Psoas muscle (tissue), 8 donors: Measurements from ENCODE around the gene ACVR1. TPM values are rescaled to one million over a fixed set of nuclear protein-coding genes. Genes with fewer than 3 reads are reported as not detected.

ENCODE experiments used
- ATAC-seq, 4 donors: fragments of 200-7000 bp; cut with Tn5 transposase; one replicate each; pipeline ENCODE4 v1.9.1; 2020; ENCODE audit warnings: moderate library complexity in 3 of 4, mild to moderate bottlenecking in 2 of 4
- DNase-seq, 2 donors: peaks; one replicate each; pipeline ENCODE4 v3.0.0-alpha.2; 2020
- H3K27ac ChIP-seq: fragments of 200-600 bp; one replicate; pipeline ENCODE4 v1.8.0; 2022
- H3K27me3 ChIP-seq, 3 donors: fragments of 200-600 bp in 1 of 3; one replicate each; pipeline versions ENCODE4 v1.6.1 to v1.8.0; 2013 to 2022; ENCODE audit warnings: low read length in 2 of 3, mild to moderate bottlenecking in 2 of 3, moderate library complexity in 1 of 3; ENCODE audit not compliant: insufficient read depth in 3 of 3
- H3K36me3 ChIP-seq, 2 donors: fragments of 200-600 bp in 1 of 2; one replicate each; pipeline versions ENCODE4 v1.6.1 to v1.8.0; 2013 to 2022; ENCODE audit warnings: low read depth in 1 of 2, mild to moderate bottlenecking in 1 of 2, moderate library complexity in 1 of 2; ENCODE audit not compliant: insufficient read depth in 1 of 2
- H3K4me1 ChIP-seq: fragments of 200-600 bp; one replicate; pipeline ENCODE4 v1.8.0; 2022
- H3K4me3 ChIP-seq: fragments of 200-600 bp; one replicate; pipeline ENCODE4 v1.8.0; 2022; ENCODE audit warnings: mild to moderate bottlenecking
- H3K9me3 ChIP-seq: fragments of 200-600 bp; one replicate; pipeline ENCODE4 v1.8.0; 2022
- WGBS, 3 donors: extraction: QIAGEN DNeasy Blood & Tissue Kit; methylation state at CpG; one replicate each; pipeline versions ENCODE4 v1.1.6 to v1.1.7; 2013; 5-methylcytosine and 5-hydroxymethylcytosine counted together
- intact Hi-C, 2 donors: fragments of 100-400 bp; cut with DNase I; formaldehyde crosslinking; loops; one replicate each; pipeline versions ENCODE4 v1.11.0 to v1.14.2; 2022
- polyA plus RNA-seq, 3 donors: library from polyadenylated mRNA; stranded (reverse); fragments of 200-250 nt; gene quantifications; one replicate each; pipeline ENCODE4 v1.2.3, GENCODE V29; 2013
- total RNA-seq, 4 donors: library from RNA; stranded (reverse); fragmentation: NEBNext Ultra II Directional in 2 of 4; extraction: Animal tissue kit (Norgen Biotek cat#: 25700) in 2 of 4; gene quantifications; one replicate each; pipeline versions ENCODE4 v1.2.1 to v1.2.4, GENCODE V29; 2021 to 2023
- TF ChIP-seq, protein P1 (sequence below): fragments of 200-600 bp; IDR thresholded peaks from one replicate; pipeline ENCODE4 v1.8.0; 2022; ENCODE audit warnings: antibody characterized with exemption
- donor health status: healthy with polysubstance abuse.
- donor health status: DM: no; HTN: no; CAD: no; lungs with moderate emphysema.
- donor health status: Bipolar disorder and iron deficiency.
- donor health status: healthy.
- donor health status: DM: yes; HTN: yes; CAD: no.
- donor health status: DM: no; HTN: no; CAD: no.
- donor health status: DM: no; HTN: no; CAD: no.
- donor health status: DM: yes; HTN: yes; CAD: no.

Gene ACVR1
- total and polyA plus RNA-seq, 7 donors = 9.5 to 28.0 (median 24.1) TPM

DNA sequence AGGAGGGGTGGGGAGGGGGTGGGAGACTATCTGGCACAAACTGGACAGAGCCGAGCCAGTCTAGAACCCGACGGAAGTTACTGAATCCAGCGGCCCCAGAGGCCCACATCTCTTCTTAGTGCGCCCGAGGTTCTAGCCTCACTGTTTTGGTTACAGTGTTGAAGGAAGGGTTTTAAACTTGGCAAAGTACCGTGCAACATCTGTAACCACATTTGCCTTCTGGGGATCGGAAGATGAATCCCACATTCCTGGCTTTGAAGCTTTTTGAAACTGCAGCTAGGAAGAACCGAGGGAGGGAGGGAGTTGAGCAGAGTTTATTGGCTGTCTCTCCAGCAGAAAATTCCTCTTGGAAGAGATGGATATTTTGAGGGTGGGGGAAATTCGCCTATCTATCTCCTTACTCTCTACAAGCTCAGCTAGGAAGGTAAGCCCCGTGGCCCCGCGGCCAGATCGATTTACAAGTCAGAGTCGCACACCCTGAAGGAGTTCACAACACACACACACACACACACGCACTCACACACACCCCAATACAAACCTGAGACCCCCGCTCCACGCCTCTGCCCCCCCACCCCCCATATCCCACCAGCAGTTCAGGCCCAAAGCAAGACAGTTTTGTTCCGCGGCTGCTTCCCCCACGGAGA is 1.0 kb downstream of the ACVR1 start:
- WGBS, 3 donors = 0 to 1% (median 1%) methylated on average over 17 to 21 of the region's 21 CpGs
- DNase-seq (peak; percentile 45 to 77), ATAC-seq (peak in 2 of 4 donors; percentile 11 to 12)
- TF ChIP-seq, protein P1, sequence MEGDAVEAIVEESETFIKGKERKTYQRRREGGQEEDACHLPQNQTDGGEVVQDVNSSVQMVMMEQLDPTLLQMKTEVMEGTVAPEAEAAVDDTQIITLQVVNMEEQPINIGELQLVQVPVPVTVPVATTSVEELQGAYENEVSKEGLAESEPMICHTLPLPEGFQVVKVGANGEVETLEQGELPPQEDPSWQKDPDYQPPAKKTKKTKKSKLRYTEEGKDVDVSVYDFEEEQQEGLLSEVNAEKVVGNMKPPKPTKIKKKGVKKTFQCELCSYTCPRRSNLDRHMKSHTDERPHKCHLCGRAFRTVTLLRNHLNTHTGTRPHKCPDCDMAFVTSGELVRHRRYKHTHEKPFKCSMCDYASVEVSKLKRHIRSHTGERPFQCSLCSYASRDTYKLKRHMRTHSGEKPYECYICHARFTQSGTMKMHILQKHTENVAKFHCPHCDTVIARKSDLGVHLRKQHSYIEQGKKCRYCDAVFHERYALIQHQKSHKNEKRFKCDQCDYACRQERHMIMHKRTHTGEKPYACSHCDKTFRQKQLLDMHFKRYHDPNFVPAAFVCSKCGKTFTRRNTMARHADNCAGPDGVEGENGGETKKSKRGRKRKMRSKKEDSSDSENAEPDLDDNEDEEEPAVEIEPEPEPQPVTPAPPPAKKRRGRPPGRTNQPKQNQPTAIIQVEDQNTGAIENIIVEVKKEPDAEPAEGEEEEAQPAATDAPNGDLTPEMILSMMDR = no peak
- H3K4me1 ChIP-seq = peaks cover 53% of the 10 kb centered on the region
- H3K36me3 ChIP-seq = no peaks in the 10 kb centered on the region
- peak overlapping the region; percentile 97 for H3K27ac ChIP-seq
- no peaks in the 10 kb centered on the region for H3K27me3 ChIP-seq
- H3K4me3 ChIP-seq = peak overlapping the region; percentile 88
- intact Hi-C loops = loop anchor here (2.0 to 10.0 kb wide), 3 partner anchors 36 to 880 kb away; no protein-coding TSS in a partner anchor
- H3K9me3 ChIP-seq = no peaks in the 10 kb centered on the region

DNA sequence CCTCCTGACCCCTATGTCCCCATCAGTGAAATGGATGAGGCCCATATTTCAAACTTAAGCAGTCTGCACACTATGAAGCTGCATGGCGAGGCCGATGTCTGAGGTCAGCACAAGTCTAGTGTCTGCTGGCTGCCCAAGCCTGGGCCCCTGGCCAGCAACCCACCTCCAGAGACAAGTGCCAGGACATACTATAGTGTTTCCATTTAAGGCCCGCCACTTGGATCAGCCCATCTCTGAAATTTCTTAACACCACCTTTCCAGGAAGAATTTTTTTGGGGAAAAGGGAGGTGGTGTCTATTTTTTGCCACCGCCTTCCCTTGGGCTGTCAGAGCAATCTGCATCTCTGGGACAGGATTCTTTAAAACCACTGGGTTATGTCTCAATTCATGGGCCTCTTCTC is 1.8 kb downstream of the ACVR1 start:
- ATAC-seq (no peak), DNase-seq (peak; percentile 21 to 59)
- TF ChIP-seq, protein P1 = no peak
- Histone ChIP-seq H3K36me3 (no peaks in the 10 kb centered on the region), H3K27me3 (no peaks in the 10 kb centered on the region), H3K9me3 (no peaks in the 10 kb centered on the region), H3K27ac (peak overlapping the region; percentile 97), H3K4me3 (peak overlapping the region; percentile 88), H3K4me1 (peaks cover 59% of the 10 kb centered on the region)
- 35 to 74% (median 44%) methylated on average over 4 of the region's 4 CpGs for WGBS, 3 donors
- intact Hi-C loops = loop anchor here (2.0 to 10.0 kb wide), 3 partner anchors 36 to 880 kb away; no protein-coding TSS in a partner anchor

DNA sequence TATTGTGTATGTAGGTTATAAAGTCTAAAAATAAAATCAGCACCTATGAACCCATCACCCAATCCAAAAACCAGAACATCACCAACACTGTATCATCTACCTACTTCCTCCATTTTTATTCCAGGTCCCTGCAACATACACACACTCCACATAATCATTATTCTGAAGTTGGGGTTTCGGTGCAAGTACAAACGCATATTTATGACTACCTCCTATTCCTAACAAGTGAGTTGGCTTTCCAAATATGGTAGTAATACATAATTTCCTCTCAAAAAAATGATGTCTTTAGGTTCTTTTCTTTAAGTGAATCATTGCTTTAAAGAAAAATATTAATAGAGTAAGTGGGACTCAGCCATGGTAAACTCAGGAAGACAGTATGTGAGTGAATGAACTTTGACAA is 3.3 kb downstream of the ACVR1 start:
- Histone ChIP-seq H3K27ac (peak overlapping the region; percentile 7), H3K4me1 (peaks cover 66% of the 10 kb centered on the region), H3K4me3 (peak overlapping the region; percentile 88), H3K36me3 (no peaks in the 10 kb centered on the region), H3K27me3 (no peaks in the 10 kb centered on the region), H3K9me3 (no peaks in the 10 kb centered on the region)
- TF ChIP-seq, protein P1 = no peak
- 96 to 100% (median 99%) methylated on average over 2 of the region's 2 CpGs for WGBS, 3 donors
- no peak for DNase-seq
- ATAC-seq = no peak
- intact Hi-C loops = loop anchor here (5.0 to 10.0 kb wide), 2 partner anchors 35 to 882 kb away; no protein-coding TSS in a partner anchor

DNA sequence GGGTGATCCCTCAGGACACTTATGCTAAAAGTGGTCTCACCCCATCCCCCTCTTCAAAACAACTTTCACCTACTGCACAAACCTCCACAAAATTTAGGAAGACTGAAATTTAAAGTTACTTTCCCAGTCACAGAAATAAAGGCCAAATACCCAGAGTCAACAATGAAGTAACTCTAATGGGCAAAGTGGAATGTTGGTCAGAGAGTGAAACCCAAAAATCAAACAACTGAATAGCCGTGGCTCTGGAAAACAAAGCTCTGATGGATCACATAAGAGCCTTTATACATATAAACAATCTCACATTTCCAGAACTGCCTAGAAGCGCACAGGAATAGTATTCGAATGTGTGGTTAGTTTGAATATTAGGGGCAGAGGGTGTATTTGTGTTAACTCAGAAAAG is 4.7 kb downstream of the ACVR1 start:
- no peak overlapping the region for H3K4me3 ChIP-seq
- no peaks in the 10 kb centered on the region for H3K27me3 ChIP-seq
- peaks cover 69% of the 10 kb centered on the region for H3K4me1 ChIP-seq
- ATAC-seq (no peak), DNase-seq (no peak)
- 86 to 91% (median 88%) methylated on average over 3 of the region's 3 CpGs for WGBS, 3 donors
- no peaks in the 10 kb centered on the region for H3K36me3 ChIP-seq
- intact Hi-C loops = loop anchor here (5.0 to 10.0 kb wide), 2 partner anchors 34 to 883 kb away; no protein-coding TSS in a partner anchor
- no peak overlapping the region for H3K27ac ChIP-seq
- H3K9me3 ChIP-seq = no peaks in the 10 kb centered on the region
- TF ChIP-seq, protein P1 = no peak
